ENCODE data around the gene WWC2. TPM values are rescaled to one million over a fixed set of nuclear protein-coding genes. Genes with fewer than 3 reads are reported as not detected.

Gene WWC2
- total RNA-seq, 1 experiment from 2014 or later = 80.3 TPM

DNA sequence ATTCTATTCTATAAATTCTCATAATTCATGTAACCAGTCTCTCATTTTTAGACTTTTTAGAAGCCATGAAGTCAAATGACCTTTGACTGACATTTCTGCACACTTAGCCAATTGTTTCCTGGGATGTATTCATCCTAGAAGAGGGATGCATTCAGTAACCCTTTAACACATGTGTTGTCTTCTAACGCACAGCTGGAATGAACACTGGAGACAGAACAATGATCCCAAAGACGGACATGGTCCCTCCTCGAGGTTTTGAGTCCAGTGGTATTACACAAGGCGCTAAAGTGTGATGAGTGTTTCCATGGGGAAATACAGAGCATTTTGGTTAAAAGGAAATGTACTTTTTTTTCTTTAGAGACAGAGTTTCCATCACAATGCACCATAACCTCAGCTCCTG, 263.0 kb downstream of the WWC2 start:
- DNase-seq (ENCODE audit: low read depth, low spot score) (no peak), ATAC-seq (no peak)
- Histone ChIP-seq H3K27me3 (ENCODE audit: control insufficient read depth, insufficient read depth, low read length) (no peaks in the 10 kb centered on the region), H3K36me3 (ENCODE audit: control insufficient read depth, insufficient read depth, low read length) (no peaks in the 10 kb centered on the region), H3K27ac (ENCODE audit: low read length) (no peak overlapping the region), H3K9me3 (ENCODE audit: control insufficient read depth, insufficient read depth, low read depth, low read length) (no peaks in the 10 kb centered on the region), H3K4me1 (ENCODE audit: control insufficient read depth, insufficient read depth, low read length) (no peaks in the 10 kb centered on the region), H3K4me3 (ENCODE audit: low read depth in 2 of 2, low read length in 2 of 2) (no peak overlapping the region)
- in situ Hi-C loops (cut with HindIII; ENCODE audit: low pct_unique_long_range_greater_than_20kb, low sequenced_read_pairs) (no loop called here), intact Hi-C loops (cut with micrococcal nuclease; ENCODE audit: unreplicated experiment) (no loop called here)
- BruUV-seq (replicated peaks) = no TSS peak
- POLR2A ChIA-PET = interaction anchor here (0.6 kb wide), 1 partner anchor 9 kb away, joined by 3 read pairs; no protein-coding TSS in a partner anchor
- no peak for TF ChIP-seq SIN3A (IDR thresholded peaks at IDR 0.05; ENCODE audit: borderline replicate concordance, insufficient read depth, low read depth, low read length)
- TF ChIP-seq, protein P1, sequence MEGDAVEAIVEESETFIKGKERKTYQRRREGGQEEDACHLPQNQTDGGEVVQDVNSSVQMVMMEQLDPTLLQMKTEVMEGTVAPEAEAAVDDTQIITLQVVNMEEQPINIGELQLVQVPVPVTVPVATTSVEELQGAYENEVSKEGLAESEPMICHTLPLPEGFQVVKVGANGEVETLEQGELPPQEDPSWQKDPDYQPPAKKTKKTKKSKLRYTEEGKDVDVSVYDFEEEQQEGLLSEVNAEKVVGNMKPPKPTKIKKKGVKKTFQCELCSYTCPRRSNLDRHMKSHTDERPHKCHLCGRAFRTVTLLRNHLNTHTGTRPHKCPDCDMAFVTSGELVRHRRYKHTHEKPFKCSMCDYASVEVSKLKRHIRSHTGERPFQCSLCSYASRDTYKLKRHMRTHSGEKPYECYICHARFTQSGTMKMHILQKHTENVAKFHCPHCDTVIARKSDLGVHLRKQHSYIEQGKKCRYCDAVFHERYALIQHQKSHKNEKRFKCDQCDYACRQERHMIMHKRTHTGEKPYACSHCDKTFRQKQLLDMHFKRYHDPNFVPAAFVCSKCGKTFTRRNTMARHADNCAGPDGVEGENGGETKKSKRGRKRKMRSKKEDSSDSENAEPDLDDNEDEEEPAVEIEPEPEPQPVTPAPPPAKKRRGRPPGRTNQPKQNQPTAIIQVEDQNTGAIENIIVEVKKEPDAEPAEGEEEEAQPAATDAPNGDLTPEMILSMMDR (IDR thresholded peaks at IDR 0.05) = no peak
- CTCF ChIA-PET = no interaction called here

DNA sequence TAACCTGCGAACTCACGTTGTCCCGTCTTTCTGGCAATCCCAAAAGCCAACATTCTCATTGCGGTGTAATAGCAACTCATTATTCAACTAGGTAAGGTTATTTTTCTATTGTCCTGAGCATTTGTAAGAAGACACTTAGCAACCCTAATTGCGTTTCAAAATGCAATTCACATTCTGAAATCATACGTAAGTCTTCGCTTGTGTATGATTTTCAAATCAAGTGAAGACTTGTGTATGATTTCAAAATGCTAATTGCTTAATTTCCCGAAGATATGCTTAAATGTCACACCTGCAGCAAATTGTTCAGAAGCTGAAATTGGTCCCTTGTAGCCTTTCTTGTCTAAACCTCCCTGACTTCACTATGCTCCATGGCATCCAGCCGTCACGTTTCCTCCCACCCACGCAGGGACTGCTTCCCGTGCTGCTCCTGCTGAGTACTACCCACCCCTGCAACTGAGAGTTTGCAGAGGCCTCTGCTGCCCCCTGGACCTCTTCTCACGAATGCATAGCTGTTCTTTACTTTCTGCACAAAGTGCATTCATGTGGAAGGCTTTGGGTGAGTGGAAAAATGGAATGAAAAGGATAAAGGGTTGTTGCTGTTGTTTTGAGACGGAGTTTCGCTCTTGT, 264.0 kb downstream of the WWC2 start:
- ATAC-seq (no peak; the same call in 1 of the 2 replicates), DNase-seq (ENCODE audit: low read depth, low spot score) (no peak)
- intact Hi-C loops (cut with micrococcal nuclease; ENCODE audit: unreplicated experiment) (no loop called here), in situ Hi-C loops (cut with HindIII; ENCODE audit: low pct_unique_long_range_greater_than_20kb, low sequenced_read_pairs) (no loop called here)
- H3K27me3 ChIP-seq (ENCODE audit: control insufficient read depth, insufficient read depth, low read length) = no peaks in the 10 kb centered on the region
- ChIA-PET POLR2A (no interaction called here), CTCF (no interaction called here)
- no peaks in the 10 kb centered on the region for H3K36me3 ChIP-seq (ENCODE audit: control insufficient read depth, insufficient read depth, low read length)
- H3K4me3 ChIP-seq (ENCODE audit: low read depth in 2 of 2, low read length in 2 of 2) = no peak overlapping the region
- no peak overlapping the region for H3K27ac ChIP-seq (ENCODE audit: low read length)
- no peaks in the 10 kb centered on the region for H3K9me3 ChIP-seq (ENCODE audit: control insufficient read depth, insufficient read depth, low read depth, low read length)
- no peaks in the 10 kb centered on the region for H3K4me1 ChIP-seq (ENCODE audit: control insufficient read depth, insufficient read depth, low read length)
- no TSS peak for BruUV-seq (replicated peaks)
- TF ChIP-seq SIN3A (IDR thresholded peaks at IDR 0.05; ENCODE audit: borderline replicate concordance, insufficient read depth, low read depth, low read length) (no peak), TCF7L2 (IDR thresholded peaks at IDR 0.05; ENCODE audit: low read depth, low read length) (no peak), POLR2AphosphoS5 (IDR thresholded peaks at IDR 0.05; ENCODE audit: low read depth, low read length) (no peak)
- TF ChIP-seq, protein P1 (IDR thresholded peaks at IDR 0.05) = no peak; the same call in 1 of the 2 replicates
- TF ChIP-seq, protein P2, sequence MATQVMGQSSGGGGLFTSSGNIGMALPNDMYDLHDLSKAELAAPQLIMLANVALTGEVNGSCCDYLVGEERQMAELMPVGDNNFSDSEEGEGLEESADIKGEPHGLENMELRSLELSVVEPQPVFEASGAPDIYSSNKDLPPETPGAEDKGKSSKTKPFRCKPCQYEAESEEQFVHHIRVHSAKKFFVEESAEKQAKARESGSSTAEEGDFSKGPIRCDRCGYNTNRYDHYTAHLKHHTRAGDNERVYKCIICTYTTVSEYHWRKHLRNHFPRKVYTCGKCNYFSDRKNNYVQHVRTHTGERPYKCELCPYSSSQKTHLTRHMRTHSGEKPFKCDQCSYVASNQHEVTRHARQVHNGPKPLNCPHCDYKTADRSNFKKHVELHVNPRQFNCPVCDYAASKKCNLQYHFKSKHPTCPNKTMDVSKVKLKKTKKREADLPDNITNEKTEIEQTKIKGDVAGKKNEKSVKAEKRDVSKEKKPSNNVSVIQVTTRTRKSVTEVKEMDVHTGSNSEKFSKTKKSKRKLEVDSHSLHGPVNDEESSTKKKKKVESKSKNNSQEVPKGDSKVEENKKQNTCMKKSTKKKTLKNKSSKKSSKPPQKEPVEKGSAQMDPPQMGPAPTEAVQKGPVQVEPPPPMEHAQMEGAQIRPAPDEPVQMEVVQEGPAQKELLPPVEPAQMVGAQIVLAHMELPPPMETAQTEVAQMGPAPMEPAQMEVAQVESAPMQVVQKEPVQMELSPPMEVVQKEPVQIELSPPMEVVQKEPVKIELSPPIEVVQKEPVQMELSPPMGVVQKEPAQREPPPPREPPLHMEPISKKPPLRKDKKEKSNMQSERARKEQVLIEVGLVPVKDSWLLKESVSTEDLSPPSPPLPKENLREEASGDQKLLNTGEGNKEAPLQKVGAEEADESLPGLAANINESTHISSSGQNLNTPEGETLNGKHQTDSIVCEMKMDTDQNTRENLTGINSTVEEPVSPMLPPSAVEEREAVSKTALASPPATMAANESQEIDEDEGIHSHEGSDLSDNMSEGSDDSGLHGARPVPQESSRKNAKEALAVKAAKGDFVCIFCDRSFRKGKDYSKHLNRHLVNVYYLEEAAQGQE (IDR thresholded peaks at IDR 0.05; ENCODE audit: insufficient read depth in 1 of 2, low read depth in 2 of 2, low read length in 1 of 2) = no peak
